ENCODE results near the gene MARS1.
"Not testable (repeated sequence)": the region's sequence is repeated elsewhere in the genome, so short reads cannot be mapped to it uniquely, and the experiment has no call there.

Gene MARS1

DNA sequence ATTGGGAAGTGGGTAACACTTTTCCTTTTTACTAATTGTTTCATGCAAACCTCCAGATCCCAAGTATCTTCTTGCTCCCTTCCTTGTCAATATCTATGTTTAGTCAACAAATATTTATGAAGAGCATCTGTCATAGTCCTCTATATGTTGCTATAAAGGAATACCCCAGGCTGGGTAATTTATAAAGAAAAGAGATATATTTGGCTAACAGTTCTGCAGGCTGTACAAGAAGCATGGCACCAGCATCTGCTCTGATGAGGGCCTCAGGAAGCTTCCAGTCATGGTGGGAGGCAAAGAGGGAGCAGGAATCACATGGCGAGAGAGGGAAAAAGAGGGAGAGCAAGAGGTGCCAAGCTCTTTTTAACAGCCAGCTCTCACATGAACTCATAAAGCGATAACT, 66.6 kb downstream of the MARS1 start:
- H3K27ac ChIP-seq, result no peak overlapping the region
- TF ChIP-seq ZFX (IDR thresholded peaks at IDR 0.05; ENCODE audit: borderline replicate concordance), result no peak
- TF ChIP-seq, protein P1, sequence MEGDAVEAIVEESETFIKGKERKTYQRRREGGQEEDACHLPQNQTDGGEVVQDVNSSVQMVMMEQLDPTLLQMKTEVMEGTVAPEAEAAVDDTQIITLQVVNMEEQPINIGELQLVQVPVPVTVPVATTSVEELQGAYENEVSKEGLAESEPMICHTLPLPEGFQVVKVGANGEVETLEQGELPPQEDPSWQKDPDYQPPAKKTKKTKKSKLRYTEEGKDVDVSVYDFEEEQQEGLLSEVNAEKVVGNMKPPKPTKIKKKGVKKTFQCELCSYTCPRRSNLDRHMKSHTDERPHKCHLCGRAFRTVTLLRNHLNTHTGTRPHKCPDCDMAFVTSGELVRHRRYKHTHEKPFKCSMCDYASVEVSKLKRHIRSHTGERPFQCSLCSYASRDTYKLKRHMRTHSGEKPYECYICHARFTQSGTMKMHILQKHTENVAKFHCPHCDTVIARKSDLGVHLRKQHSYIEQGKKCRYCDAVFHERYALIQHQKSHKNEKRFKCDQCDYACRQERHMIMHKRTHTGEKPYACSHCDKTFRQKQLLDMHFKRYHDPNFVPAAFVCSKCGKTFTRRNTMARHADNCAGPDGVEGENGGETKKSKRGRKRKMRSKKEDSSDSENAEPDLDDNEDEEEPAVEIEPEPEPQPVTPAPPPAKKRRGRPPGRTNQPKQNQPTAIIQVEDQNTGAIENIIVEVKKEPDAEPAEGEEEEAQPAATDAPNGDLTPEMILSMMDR (IDR thresholded peaks at IDR 0.05), result no peak

DNA sequence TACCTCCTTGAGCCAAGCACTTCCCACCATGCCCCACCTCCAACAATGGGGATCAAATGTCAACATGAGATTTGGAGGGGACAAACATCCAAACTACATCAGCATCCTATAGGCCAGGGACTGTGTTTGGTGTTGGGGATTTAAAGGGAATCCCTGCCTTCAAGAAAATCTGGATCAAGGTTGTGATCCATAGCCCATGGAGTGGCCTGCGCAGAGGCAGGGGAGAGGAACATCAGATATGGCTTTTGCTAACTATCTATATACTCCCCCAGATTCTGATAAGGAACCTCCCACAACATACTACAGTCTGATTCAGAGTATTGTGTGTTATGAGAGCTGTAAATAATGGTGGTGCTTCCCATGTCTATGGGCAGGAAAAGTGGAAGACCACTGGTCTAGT, 67.0 kb downstream of the MARS1 start:
- no peak overlapping the region for H3K27ac ChIP-seq
- TF ChIP-seq, protein P1 (IDR thresholded peaks at IDR 0.05), result no peak
- TF ChIP-seq ZFX (IDR thresholded peaks at IDR 0.05; ENCODE audit: borderline replicate concordance), result no peak

DNA sequence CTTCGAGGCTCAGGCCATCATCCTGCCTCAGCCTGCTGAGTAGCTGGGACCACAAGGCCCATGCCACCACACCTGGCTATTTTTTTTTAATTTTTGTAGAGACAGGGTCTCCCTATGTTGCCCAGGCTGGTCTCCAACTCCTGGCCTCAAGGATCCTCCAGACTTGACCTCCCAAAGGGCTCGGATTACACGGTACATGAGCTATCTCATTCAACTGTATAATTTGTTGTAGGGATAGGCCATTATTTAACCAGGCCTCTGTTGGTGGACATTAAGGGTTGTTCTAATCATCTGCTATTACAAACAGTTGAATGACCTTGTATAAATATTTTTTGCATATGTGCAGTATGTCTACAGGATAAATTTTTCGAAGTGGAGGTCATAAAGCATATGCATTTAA, 71.0 kb downstream of the MARS1 start:
- no peak overlapping the region for H3K27ac ChIP-seq
- no peak for TF ChIP-seq ZFX (IDR thresholded peaks at IDR 0.05; ENCODE audit: borderline replicate concordance)
- TF ChIP-seq, protein P1 (IDR thresholded peaks at IDR 0.05), result no peak

DNA sequence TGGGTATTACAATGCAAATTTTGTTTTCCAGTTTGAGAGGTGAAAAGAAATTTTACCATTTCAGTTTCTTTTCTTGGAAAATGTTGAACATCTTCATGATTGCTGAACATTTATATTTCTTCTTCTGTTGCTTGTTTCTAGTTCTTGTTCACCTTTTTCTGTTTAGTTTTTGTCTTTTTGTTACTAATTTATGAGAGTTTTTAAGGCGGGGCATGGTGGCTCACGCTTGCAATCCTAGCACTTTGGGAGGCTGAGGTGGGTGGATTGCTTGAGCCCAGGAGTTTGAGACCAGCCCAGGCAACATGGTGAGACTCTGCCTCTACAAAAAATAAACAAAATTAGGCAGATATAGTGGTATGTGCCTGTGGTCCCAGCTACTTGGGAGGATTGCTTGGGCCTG, 72.6 kb downstream of the MARS1 start:
- H3K27ac ChIP-seq, result no peak overlapping the region
- TF ChIP-seq, protein P1 (IDR thresholded peaks at IDR 0.05), result no peak
- TF ChIP-seq ZFX (IDR thresholded peaks at IDR 0.05; ENCODE audit: borderline replicate concordance), result no peak

DNA sequence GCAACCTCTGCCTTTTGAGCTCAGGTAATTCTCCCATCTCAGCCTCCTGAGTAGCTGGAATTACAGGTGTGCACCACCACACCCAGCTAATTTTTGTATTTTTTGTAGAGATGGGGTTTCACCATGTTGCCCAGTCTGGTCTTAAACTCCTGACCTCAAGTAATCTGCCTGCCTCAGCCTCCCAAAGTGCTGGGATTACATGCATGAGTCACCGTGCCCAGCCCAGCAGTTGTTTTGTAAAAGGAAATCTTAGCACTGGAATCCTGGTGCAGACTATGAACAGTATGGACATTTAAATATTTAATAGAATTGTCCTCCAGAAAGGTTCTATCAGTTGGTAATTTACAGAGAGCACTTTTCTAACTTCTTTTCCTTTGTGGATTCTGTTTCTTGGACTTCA, 73.2 kb downstream of the MARS1 start:
- not testable (repeated sequence) for H3K27ac ChIP-seq

DNA sequence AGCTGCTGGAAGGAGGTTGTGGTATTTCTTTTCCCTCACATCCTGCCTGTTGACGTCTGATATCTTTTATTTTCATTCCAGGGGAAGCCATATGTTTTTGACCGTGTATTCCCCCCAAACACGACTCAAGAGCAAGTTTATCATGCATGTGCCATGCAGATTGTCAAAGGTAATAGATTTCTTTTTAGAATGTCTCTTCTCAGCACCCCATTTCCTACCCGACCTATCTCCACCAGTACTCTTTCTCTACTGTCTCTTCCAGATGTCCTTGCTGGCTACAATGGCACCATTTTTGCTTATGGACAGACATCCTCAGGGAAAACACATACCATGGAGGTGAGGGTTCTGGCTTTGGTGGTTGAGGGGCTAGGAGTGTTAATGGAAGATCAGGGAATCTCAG, 75.5 kb downstream of the MARS1 start:
- no peak overlapping the region for H3K27ac ChIP-seq
- TF ChIP-seq, protein P1 (IDR thresholded peaks at IDR 0.05), result no peak
- TF ChIP-seq ZFX (IDR thresholded peaks at IDR 0.05; ENCODE audit: borderline replicate concordance), result no peak

DNA sequence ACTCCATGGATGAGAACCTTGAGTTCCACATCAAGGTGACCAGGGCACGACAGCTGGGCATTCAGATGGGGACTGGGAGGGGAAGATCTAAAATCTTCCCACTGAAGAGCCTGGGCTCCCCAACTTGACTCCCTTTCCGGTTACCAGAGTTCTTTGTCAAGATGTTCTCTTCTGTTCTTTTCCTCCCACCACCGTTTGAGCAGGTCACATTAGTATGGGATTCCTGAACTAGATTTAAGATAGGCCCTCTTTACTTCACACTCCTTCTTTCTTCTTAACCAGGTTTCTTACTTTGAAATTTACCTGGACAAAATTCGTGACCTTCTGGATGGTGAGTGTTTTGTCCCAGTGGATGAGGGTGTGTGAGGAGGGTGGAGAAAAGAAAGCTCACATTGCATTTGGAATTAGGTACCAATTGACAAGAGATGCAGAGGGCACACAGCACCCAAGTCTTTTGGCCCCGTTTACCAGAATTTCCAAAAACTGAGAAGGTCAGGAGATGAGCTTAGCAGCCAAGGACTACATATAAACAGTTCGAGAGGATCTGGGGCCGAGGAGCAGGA, 76.4 kb downstream of the MARS1 start:
- TF ChIP-seq, protein P1 (IDR thresholded peaks at IDR 0.05), result no peak
- H3K27ac ChIP-seq, result no peak overlapping the region

Data from 22Rv1 (cell line).